Renal cortex interstitium (tissue), 11 donors: ENCODE results near the gene RALY. TPM values are rescaled to one million over a fixed set of nuclear protein-coding genes. Genes with fewer than 3 reads are reported as not detected.

Experiments used
- DNase-seq, 11 donors: peaks; one replicate each; pipeline ENCODE4 v3.0.0-alpha.2; 2013; ENCODE audit warnings: low read depth in 9 of 11, low spot score in 4 of 11; ENCODE audit errors: extremely low read depth in 1 of 11
- polyA plus RNA-seq, 3 donors: library from polyadenylated mRNA; unstranded; fragments of 120-200 nt; gene quantifications; one replicate each; pipeline ENCODE4 v1.2.1, GENCODE V29; 2013; ENCODE audit not compliant: insufficient read length in 3 of 3

The RALY gene
- polyA plus RNA-seq, 3 donors, result 135 to 205 (median 167) TPM

- no peak for DNase-seq
Measured at GRCh38 chr20:34084227-34084923, 90.7 kb downstream of the RALY start.

GRCh38 chr20:34085544-34086040, 91.9 kb downstream of the RALY start:
- DNase-seq, result no peak

- DNase-seq, result no peak
Measured at GRCh38 chr20:34088305-34089174, 94.8 kb downstream of the RALY start.

GRCh38 chr20:34089175-34089479, 95.4 kb downstream of the RALY start:
- no peak for DNase-seq

GRCh38 chr20:34089655-34090345, 96.1 kb downstream of the RALY start:
- no peak for DNase-seq

GRCh38 chr20:34090645-34091044, 96.9 kb downstream of the RALY start:
- DNase-seq, result no peak

GRCh38 chr20:34091637-34092200, 98.0 kb downstream of the RALY start:
- no peak for DNase-seq

- no peak for DNase-seq
Measured at GRCh38 chr20:34093895-34094294, 100.2 kb downstream of the RALY start.

- no peak for DNase-seq
Measured at GRCh38 chr20:34095825-34096224, 102.1 kb downstream of the RALY start.

GRCh38 chr20:34096699-34097444, 103.2 kb downstream of the RALY start:
- DNase-seq, result no peak

- no peak for DNase-seq
Measured at GRCh38 chr20:34098570-34098969, 104.9 kb downstream of the RALY start.

GRCh38 chr20:34099675-34100074, 106.0 kb downstream of the RALY start:
- no peak for DNase-seq

GRCh38 chr20:34100576-34100975, 106.9 kb downstream of the RALY start:
- no peak for DNase-seq

GRCh38 chr20:34102342-34102741, 108.6 kb downstream of the RALY start:
- DNase-seq, result no peak

- DNase-seq, result no peak
Measured at GRCh38 chr20:34104059-34104458, 110.3 kb downstream of the RALY start.

- no peak for DNase-seq
Measured at GRCh38 chr20:34105978-34106675, 112.4 kb downstream of the RALY start.

- no peak for DNase-seq
Measured at GRCh38 chr20:34108616-34109174, 115.0 kb downstream of the RALY start.

GRCh38 chr20:34109442-34109841, 115.7 kb downstream of the RALY start:
- no peak for DNase-seq
